Stomach (tissue), 4 donors: ENCODE measurements around the gene EPHB1.

ENCODE experiments used
- CTCF ChIP-seq, 7 experiments: fragments of 450-650 bp in 4 of 7; fragments of 200-600 bp in 3 of 7; sonication (generic) in 3 of 7; IDR thresholded peaks; one replicate each; pipeline ENCODE4 v1.5.1; 2016 to 2019; ENCODE audit warnings: antibody characterized with exemption in 7 of 7, control low read depth in 2 of 7, mild to moderate bottlenecking in 1 of 7
- POLR2A ChIP-seq, 4 donors: fragments of 450-650 bp; IDR thresholded peaks; one replicate each; pipeline ENCODE4 v1.6.1; 2016; ENCODE audit warnings: antibody characterized with exemption in 4 of 4, control low read depth in 2 of 4, mild to moderate bottlenecking in 1 of 4, moderate library complexity in 1 of 4
- POLR2AphosphoS5 ChIP-seq, 3 donors: sonication (generic); formaldehyde crosslinking; IDR thresholded peaks; one replicate each; pipeline ENCODE4 v1.6.1; 2016; ENCODE audit warnings: antibody characterized with exemption in 3 of 3

- TF ChIP-seq POLR2AphosphoS5 (IDR thresholded peaks at IDR 0.05): no peak
- TF ChIP-seq CTCF (IDR thresholded peaks at IDR 0.05): no peak
- no peak for TF ChIP-seq POLR2A (IDR thresholded peaks at IDR 0.05)
Measured at GRCh38 chr3:135040321-135041240, 245.5 kb downstream of the EPHB1 start.
